ENCODE results near the gene RCN2.
"Not testable (repeated sequence)": the region's sequence is repeated elsewhere in the genome, so short reads cannot be mapped to it uniquely, and the experiment has no call there.

Gene RCN2

DNA sequence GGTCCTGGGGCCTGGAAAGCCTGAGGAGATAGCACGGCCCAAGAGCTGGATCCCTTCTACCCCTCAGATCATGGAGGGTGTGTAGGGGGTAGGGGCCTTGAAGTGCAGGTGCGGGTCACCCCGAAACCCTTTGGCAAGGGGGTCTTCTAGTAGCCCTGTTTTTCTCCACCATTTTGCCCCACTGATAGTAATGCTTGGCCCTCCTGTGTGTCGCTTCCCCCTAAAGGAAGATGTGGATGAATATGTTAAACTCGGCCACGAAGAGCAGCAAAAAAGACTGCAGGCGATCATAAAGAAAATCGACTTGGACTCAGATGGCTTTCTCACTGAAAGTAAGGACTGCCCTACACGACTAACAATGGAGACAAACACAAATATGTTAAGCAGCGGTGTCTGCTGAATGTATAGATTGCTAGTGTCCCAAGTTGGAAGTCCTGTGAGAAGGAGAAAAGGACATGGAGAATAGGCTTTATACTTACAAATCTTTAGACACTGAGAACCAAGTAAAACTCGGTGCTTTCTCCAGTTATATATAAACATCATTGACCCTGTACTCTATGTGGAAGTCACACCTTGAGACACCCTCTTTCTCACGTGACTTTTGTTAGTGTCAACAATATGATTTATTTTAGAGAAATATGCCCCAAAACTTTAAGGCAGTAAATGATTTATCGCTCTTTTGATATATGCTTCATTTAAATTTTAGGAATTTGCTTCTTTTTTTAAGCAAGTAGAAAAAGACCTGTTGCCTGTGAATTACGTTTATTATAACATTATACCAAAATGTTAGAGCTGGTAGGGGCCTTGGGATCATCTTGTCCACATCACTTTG lies 802 bp downstream of the RCN2 start:
- DNase-seq, result no peak

DNA sequence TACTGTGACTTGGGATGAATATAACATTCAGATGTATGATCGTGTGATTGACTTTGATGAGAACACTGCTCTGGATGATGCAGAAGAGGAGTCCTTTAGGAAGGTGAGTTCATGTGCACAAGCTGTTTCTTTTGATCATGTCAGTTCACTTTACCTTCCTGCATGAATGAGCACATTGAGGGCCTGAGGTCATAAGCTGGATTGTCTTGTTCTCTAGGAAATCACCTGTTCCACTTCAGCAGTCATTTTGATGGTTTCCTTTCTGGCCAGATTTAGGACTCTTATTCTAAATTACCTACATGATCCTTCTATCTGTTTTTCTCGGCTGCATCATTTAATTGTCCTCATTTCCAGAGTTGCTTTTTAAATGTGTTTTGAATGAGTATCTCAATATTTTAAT lies 4.1 kb downstream of the RCN2 start:
- no peak for DNase-seq

DNA sequence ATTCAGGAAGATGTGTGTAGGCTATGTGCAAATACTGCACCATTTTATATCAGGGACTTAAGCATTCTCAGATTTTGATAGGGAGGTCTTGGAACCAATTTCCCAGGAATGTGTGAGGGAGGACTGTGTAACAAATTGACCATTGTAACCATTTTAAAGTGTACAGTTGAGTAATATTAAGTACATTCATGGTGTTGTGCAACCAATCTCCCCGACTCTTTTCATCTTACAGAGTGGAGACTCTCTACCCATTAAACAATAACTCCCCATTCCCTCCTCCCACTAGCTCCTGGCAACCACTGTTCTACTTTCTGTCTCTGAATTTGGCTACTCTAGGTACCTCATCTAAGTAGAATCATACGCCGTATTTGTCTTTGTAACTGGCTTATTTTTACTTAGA lies 5.1 kb downstream of the RCN2 start:
- DNase-seq, result no peak

DNA sequence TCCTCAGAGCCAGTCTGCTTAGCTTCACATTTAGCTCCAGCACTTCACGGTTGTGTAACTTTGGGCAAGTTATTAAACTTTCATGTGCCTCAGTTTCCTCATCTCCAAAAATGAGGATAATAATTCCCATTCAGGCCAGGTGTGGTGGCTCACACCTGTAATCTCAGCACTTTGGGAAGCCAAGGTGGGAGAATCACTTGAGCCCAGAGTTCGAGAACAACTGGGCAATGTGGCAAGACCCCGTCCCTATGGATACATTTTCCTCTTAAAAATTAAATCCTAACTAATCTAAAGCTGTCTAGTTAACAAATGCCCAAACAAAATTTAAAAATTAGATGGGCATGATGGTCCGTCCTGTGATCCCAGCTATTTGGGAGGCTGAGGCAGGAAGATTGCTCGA lies 7.2 kb downstream of the RCN2 start:
- DNase-seq, result no peak

DNA sequence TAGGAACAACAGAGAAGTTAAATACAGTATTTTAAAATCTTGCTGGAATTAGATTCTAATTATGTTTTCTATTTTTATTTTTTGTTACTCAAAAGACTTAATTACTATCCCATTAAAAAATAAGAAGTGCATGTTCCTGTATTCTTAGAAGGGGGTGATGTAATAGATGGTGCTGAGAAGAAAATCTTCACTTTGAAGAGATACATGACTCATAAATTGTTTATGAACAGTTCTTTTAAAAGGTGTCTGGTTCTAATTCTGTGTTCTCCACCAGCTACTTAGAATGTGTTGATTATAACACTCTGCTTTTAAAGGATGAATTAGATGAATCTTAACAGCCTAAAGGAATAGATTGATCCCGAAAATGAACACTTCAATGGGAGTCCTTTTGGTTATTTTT lies 8.2 kb downstream of the RCN2 start:
- no peak for DNase-seq

DNA sequence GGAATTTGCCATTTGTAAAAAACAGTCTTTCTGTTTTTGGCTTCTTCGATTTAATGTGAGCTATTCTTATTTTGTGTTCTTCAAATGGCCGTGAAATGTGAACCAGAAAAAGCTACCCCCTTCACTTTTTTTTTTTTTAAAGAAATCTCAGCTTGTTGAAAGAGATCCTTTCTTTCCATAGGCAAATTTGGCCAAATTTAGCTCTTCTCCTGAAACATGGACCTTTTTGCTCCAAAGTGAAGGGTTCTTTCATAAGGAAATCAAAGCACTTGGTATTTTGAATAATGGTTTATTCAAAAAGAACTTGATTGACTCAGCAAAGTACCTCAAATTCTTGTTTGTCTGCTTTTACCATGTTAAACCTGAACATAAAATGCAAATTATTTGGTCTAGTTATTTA lies 10.1 kb downstream of the RCN2 start:
- no peak for DNase-seq

DNA sequence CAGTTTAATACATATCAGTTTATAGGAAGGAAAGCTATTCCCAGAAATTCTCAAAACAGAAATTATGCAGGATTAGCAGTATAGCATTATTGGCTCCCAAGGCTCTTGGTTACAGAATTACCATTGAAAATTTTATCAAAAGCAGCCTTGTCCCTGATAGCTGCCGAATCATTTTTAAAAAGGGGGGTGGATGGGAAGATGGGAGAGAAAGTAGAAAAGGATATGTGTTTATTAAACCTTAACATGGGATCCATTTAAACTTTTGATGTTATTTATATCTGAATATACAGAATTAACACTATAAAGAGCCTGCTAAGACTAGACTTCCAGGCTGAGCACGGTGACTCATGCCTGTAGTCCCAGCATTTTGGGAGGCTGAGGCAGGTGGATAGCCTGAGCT lies 10.8 kb downstream of the RCN2 start:
- no peak for DNase-seq

DNA sequence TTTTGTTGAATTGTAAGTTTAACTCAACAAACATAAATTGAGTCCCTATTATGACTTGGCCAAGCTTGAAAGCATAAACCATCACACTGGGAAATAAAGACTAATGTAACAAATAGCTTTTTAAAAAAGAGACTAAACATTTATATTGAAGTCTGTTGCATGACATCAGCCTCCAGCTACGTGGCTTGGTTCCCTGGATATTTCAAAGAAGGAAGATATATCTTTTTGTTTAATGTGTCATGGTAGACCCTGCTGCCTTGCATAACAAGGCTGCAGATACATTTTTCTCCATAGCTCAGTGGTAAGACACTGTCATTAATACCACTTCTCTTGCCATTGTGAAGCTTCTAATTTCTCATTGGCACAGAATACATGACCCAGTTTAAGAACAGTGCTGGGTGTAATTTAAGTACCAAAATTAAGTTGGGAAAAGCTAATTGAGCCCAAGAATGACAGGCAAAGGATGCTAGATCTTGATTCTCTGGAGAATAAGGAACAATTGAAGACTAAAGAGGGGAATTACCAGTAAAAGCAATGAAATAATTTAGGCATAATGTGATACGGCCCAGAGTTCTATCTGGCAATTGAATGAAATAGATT lies 14.0 kb downstream of the RCN2 start:
- no peak for DNase-seq

DNA sequence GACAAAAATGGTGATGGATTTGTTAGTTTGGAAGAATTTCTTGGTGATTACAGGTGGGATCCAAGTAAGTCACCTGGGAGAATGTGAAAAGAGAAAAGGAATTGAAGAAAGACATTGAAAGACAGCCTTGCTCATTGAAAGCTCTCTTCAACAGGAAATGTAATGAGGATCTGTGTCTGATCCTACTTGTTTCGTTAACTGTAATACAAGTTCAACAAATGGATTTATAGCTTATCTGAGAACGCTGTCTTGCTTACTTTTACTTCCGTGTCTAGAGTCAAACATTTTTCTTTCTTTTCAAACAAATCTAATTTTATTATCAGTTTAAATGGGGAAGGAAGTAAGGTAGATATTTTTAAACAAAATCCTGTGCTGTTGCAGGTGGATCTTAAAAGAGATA lies 15.9 kb downstream of the RCN2 start:
- DNase-seq, result no peak

DNA sequence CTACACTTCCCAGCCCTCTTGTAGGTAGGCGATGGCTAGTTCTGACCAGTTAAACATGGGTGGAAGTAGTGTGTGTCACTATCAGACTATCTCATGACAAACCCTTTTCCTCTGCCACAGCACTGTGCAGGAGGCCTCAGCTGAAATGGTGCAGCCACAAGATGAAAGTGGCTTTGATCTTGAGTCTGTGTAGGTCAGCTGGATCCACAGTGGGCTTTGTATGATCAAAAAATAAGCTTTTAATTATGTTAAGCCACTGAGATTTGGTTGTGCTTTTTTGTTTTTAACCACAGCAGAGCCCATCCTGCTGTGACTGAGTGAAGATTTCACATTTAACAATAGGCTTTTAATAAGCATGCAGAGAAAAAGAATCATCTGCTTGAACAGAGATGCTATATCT lies 19.7 kb downstream of the RCN2 start:
- no peak for DNase-seq

DNA sequence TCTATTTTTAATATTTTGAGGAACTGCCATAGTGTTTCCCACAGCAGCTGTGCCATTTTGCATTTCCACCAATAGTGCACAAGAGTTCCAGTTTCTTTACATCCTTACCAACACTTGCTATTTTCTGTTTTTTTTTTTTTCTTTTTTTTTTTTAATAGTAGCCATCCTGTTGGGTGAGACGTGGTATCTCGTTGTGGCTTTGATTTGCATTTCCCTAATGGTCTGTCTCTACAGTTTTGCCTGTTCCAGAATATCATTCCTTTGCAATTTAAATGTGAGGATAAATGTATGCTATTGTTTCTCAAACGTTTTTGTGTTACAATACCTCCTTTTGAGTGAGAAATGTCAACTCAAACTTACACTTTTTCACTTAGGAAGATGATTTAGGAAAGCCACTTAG lies 22.4 kb downstream of the RCN2 start:
- DNase-seq, result no peak

DNA sequence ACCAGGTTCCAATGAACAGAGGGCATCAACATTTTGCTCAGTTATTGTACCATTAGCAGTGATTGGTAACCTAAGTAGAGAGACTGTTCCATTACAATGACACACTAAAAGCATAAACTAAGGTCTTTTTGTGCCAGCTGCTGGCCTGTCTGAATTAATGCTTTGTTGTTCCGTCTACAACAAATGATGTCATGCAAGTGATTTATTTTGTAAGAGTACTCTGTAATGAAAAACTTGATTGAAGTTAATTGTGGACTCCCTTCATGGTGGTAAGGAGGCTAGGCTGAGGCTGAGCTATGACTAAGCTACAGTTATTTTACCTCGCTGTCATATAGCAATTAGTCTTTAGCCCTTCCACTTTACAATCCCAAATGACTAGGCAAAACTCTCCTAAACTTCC lies 23.2 kb downstream of the RCN2 start:
- DNase-seq, result no peak

DNA sequence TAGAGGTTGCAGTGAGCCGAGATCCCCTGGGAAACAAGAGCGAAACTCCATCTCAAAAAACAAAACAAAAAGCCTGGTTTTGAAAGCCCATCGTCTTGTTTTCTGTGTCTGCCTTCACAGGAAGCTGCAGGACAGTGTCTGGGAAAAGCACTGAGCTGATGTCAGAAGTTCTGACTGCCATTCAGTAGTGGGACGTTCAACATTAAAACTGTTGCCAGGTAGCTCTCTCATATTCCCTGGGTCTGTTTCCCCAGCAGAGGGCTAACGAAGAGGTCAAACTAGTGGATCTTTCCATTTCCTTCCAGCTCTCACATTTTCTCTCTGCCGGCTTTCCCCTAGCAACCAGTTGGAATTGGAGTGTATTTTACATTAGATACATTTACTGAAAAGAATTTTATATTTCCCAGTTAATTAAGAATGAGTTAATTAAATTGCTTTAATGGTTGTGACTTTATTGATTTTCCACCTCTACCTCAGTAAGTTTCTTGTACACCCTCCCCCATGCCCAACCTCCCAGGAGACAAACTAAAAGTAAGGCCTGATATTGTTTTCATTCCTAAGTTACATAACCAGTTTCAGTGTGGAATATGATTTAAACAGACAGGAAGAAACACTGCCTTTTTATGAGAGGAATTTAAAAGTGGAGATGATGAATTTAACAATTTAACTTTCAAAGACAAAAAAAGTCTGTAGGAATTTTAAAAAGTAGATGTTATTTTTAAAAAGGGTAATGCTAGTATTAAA lies 29.9 kb downstream of the RCN2 start:
- DNase-seq, result no peak

DNA sequence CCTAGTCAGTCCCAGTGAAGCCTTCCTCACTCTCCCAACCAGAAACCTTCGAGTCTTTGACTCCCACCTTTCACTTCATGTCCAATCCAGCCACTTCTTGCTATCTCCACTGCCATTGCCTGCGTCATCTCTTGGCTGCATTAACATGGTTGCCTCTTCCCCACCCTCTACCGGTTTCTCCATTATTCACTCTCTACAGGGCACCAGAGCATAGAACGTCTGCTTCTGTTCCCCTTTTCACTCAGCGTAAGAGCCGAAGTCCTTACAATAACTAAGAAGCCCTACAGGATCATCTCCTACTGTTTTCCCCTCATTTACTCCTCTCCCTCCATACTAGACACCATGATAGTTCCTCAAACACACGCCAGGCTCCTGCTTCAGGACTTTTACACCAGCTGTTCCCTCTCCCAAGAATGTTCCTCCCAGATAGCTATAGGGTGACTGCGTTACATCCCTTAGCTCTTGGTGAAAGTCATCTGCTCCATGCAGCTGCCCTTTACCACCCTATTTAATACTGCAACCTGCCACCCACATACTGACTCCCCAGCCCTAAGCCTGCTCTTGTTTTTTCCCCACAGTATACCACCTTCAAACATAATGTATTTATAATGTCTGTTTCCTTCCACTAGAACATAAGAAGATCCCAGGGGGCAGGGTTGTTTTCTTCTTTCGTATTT lies 30.9 kb downstream of the RCN2 start:
- DNase-seq, result no peak

DNA sequence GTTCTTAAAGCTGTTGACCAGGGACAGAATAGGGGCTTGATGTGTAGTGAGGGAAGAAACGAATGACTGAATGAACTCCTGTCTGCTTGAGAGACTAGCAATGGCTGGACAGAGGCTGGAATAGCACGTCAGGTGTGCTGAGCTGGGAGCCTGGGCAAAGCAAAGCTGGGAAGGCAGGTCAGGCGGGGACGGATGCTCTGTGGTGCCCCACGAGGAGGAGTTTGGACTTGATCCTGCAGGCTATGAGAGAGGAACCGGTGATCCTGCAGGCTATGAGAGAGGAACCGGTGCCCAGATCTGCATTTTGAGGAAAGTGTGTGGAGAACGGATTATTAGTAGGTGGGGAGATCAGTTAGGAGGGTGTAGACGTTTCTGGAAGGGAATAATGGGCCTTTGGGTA lies 32.0 kb downstream of the RCN2 start:
- DNase-seq, result no peak

DNA sequence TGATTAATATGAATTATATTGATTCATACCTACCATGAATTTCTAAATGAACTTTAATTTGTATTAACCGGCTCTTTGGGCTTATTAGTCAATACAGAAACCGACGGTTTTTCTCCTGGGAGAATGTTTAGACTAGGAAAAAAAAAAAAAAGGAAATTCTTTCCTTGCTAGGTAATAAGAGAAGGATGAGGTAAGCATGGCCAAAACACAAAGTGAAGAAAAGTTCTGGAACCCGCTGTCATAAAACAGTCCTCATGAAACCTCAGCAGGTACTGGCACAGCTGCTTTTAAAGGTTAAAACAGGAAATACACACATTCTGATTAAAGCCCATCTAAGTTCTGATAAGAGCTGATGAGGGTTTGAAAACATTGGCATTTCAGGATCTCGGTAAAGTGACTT lies 32.6 kb downstream of the RCN2 start:
- DNase-seq, result no peak

DNA sequence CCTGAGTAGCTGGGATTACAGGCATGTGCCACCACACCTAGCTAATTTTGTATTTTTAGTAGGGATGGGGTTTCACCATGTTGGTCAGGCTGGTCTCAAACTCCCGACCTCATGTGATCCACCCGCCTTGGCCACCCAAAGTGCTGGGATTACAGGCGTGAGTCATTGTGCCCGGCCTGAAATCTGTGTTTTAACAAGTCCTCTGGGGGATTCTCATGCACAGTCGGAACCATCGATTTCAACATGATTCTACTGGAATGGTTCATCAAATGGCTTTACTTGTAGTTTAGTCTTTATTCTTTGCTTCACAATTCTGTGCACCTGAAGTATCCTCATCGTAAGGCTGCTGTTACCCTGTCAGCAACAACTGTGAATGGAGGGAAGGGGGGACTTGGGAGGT lies 34.5 kb downstream of the RCN2 start:
- not testable (repeated sequence) for DNase-seq

DNA sequence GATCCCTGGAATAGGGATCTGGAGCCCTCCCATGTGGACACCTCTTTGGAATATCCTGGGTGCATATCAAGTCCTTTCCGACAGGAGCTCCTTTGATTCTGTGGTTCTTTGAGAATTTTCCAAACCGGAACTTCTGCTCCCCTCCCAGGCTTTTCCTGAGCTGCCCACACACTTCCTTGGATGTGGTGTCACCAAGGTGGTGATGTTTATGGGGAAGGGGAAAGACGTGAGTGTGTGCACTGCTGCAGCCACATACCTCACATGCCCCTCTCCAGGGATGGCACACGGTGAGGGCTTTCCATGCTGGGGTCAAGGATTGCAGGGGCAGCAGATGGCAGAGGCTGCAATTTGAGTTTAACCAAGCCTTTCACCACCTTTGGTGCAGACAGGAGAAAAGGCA lies 35.5 kb downstream of the RCN2 start:
- DNase-seq, result no peak

DNA sequence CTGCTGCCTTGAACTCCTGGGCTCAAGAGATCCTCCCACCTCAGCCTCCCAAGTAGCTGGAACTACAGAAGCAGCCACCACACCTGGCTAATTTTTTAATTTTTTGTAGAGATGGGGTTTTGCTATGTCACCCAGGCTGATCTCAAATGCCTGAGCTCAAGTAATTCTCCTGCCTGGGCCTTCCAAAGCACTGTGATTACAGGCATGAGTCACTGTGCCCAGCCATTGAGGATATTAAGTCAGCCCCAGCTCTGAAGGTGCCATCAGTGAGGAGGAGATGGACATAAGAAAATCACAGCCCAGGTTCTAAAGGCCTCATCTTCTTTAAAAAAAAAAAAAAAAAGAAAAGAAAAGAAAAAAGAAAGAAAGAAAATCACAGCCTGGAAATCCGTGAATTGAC lies 36.8 kb downstream of the RCN2 start:
- DNase-seq, result no peak

DNA sequence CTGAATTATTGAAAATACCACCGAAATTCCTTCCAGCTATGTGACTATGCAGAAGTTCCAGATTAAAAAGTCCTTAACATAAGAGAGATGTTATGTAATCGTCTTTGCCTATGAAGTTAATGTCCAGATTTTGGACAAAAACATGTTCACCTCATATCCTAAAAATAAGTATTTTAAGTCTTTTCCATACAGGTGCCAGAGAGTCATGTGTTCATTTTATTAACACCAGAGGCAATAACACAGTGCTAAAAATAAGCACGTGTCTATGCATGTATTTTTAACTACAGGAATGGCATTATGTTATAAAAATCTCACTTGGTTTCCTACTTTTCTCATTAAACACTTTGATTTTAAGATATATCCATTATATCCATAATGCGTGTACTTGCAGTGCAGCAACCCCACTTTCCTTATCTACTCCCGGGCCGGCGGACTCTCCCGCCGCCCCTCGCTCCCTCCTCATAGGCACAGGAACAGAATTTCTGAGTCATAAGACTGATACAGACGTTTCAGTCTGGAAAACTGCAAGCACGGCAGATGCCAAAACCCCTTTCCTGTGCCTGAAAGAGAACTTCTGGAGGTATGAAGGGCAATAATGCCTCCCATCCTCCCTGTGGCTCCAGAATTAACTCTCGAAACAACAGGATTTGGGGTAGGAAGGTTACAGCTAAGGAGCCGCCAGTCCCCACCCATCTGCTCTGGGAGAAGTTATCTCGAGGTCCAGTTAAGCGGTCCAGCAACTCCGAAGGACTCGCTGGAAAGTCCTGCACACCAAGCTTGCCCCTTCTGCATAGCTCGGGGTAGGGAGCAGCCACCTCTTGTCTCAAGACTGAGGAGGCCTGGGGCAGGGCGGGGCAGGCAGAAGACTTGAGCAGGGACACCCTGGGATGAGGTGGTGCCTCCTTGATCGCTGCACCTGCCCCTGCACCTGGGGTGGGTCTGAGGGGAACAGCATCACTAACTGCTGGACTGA lies 41.1 kb downstream of the RCN2 start:
- no peak for DNase-seq

DNA sequence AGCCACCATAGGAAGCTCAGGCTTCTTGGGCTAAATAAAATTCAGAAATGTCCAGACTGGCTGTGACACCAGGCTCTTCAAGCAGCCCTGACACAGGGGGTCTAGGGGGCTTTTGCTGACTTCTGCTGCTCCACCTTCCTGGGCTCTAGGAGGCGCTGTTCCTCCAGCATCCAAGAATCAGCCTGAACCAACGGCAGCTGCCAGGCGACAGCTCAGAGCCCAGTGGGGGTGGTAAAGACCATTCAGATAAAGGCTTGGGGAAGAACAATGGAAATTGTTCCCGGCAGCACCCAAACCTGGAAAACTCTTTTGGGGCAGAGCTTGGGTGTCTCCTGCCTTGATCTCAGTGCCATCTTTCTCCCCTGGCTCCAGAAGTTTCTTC lies 41.8 kb downstream of the RCN2 start:
- DNase-seq, result no peak

DNA sequence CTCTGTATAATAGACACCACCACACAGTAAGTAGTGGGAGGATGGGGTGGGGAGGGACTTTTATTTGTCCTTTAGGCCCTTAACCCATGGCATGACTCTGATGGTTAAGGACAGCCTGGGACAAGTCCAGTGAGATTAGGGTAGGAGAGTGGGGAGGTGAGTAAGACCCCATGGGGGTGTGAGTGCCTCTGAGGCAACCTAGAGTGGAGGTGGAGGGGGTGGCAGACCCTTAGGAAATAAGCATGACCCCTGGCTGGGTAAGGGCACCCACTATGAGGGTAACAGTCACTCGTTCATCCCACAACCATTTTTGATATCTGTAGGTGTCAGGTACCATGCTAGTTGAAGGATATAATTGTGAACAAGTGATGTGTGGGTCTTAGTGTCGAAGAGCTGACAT lies 42.4 kb downstream of the RCN2 start:
- no peak for DNase-seq

All from NCI-H187 treated with DMSO at 0.1 percent for 48 hours (cell line).